IPS DF 19.7 (cell line): ENCODE data around the gene ADGRE3.
"Not testable (repeated sequence)": the region's sequence is repeated elsewhere in the genome, so short reads cannot be mapped to it uniquely, and the experiment has no call there.

ENCODE experiments used
- DNase-seq: peaks from one replicate; pipeline ENCODE4 v3.0.0-alpha.2; 2013; ENCODE audit warnings: low read depth, low spot score

Gene ADGRE3

GRCh38 chr19:14599548-14600147 lies 75.0 kb downstream of the ADGRE3 start:
- DNase-seq, result no peak

- no peak for DNase-seq
Measured at GRCh38 chr19:14595558-14595957, 79.1 kb downstream of the ADGRE3 start.

GRCh38 chr19:14589433-14589832 lies 85.2 kb downstream of the ADGRE3 start:
- not testable (repeated sequence) for DNase-seq

- not testable (repeated sequence) for DNase-seq
Measured at GRCh38 chr19:14585187-14585586, 89.5 kb downstream of the ADGRE3 start.

GRCh38 chr19:14584372-14584771 lies 90.3 kb downstream of the ADGRE3 start:
- DNase-seq, result not testable (repeated sequence)

GRCh38 chr19:14582894-14583340 lies 91.7 kb downstream of the ADGRE3 start, which contains the start of gene CLEC17A:
CLEC17A (plus strand) TSS chr19:14583084; CDS start chr19:14583161, 77 bp downstream.
- DNase-seq, result no peak

GRCh38 chr19:14580623-14581237 lies 93.9 kb downstream of the ADGRE3 start:
- DNase-seq, result no peak

GRCh38 chr19:14577885-14578427 lies 96.7 kb downstream of the ADGRE3 start:
- DNase-seq, result no peak

GRCh38 chr19:14577264-14577663 lies 97.4 kb downstream of the ADGRE3 start:
- DNase-seq, result no peak

GRCh38 chr19:14576363-14576762 lies 98.3 kb downstream of the ADGRE3 start:
- DNase-seq, result no peak

GRCh38 chr19:14575428-14575980 lies 99.1 kb downstream of the ADGRE3 start:
- DNase-seq, result no peak

- peak; percentile 92 for DNase-seq
Measured at GRCh38 chr19:14571695-14572490, 102.8 kb downstream of the ADGRE3 start, which contains the start of gene NDUFB7. NDUFB7 (minus strand) TSS chr19:14572066; CDS start chr19:14572000, 66 bp downstream.

GRCh38 chr19:14570864-14571527 lies 103.6 kb downstream of the ADGRE3 start:
- no peak for DNase-seq
